ENCODE results near the gene SIPA1. TPM values are rescaled to one million over a fixed set of nuclear protein-coding genes. Genes with fewer than 3 reads are reported as not detected.

Gene SIPA1
- total RNA-seq, 4 donors from 2014 or later = 22.4 to 174 (median 30.9) TPM

GRCh38 chr11:65607614-65608426 lies 30.1 kb upstream of the SIPA1 start:
- H3K36me3 ChIP-seq = peaks cover 0 to 19% (median 9%) of the 10 kb centered on the region in 4 donors
- 83% methylated on average over 37 of the region's 37 CpGs; no CpG with 5 or more reads in 1 of the 2 donors for WGBS, 2 donors (ENCODE audit: low coverage in 1 of 2)
- H3K4me3 ChIP-seq = peak overlapping the region in 2 of 4 donors; percentile 9 to 27
- in situ Hi-C loops (cut with MboI; ENCODE audit: low pct_ligation_motif_present in 1 of 4, low pct_unique_long_range_greater_than_20kb in 1 of 4, low sequenced_read_pairs in 3 of 4) = no loop called here
- H3K27ac ChIP-seq = peak overlapping the region; percentile 22 to 91 (median 70)
- TF ChIP-seq EP300 (IDR thresholded peaks at IDR 0.05; ENCODE audit: low read depth) = no peak
- TF ChIP-seq CTCF (IDR thresholded peaks at IDR 0.05) = no peak
- no peak for TF ChIP-seq POLR2A (IDR thresholded peaks at IDR 0.05)
- no peak for TF ChIP-seq POLR2AphosphoS5 (IDR thresholded peaks at IDR 0.05)
- no peaks in the 10 kb centered on the region for H3K27me3 ChIP-seq
- H3K9me3 ChIP-seq = no peaks in the 10 kb centered on the region
- H3K4me1 ChIP-seq = peaks cover 27 to 58% (median 36%) of the 10 kb centered on the region in 4 donors
- intact Hi-C loops (cut with DNase I; ENCODE audit: low total_unique reads) = no loop called here
- no peak for DNase-seq

- Histone ChIP-seq H3K4me1 (peaks cover 31 to 64% (median 43%) of the 10 kb centered on the region in 4 donors), H3K9me3 (no peaks in the 10 kb centered on the region), H3K36me3 (peaks cover 0 to 19% (median 9%) of the 10 kb centered on the region in 4 donors), H3K27ac (no peak overlapping the region), H3K27me3 (no peaks in the 10 kb centered on the region), H3K4me3 (no peak overlapping the region)
- TF ChIP-seq POLR2AphosphoS5 (IDR thresholded peaks at IDR 0.05) = no peak
- TF ChIP-seq POLR2A (IDR thresholded peaks at IDR 0.05) = no peak
- no peak for TF ChIP-seq CTCF (IDR thresholded peaks at IDR 0.05)
- no peak for TF ChIP-seq EP300 (IDR thresholded peaks at IDR 0.05; ENCODE audit: low read depth)
- WGBS, 2 donors (ENCODE audit: low coverage in 1 of 2) = 49% methylated on average over 3 of the region's 3 CpGs; no CpG with 5 or more reads in 1 of the 2 donors
- intact Hi-C loops (cut with DNase I; ENCODE audit: low total_unique reads) = no loop called here
- in situ Hi-C loops (cut with MboI; ENCODE audit: low pct_ligation_motif_present in 1 of 4, low pct_unique_long_range_greater_than_20kb in 1 of 4, low sequenced_read_pairs in 3 of 4) = no loop called here
- DNase-seq = no peak
Measured at GRCh38 chr11:65609229-65609628, 28.7 kb upstream of the SIPA1 start.

GRCh38 chr11:65609665-65610064 lies 28.2 kb upstream of the SIPA1 start:
- Histone ChIP-seq H3K27ac (no peak overlapping the region), H3K4me3 (no peak overlapping the region), H3K4me1 (peaks cover 31 to 64% (median 45%) of the 10 kb centered on the region in 4 donors), H3K36me3 (peaks cover 0 to 18% (median 7%) of the 10 kb centered on the region in 4 donors), H3K9me3 (no peaks in the 10 kb centered on the region), H3K27me3 (no peaks in the 10 kb centered on the region)
- DNase-seq = no peak
- intact Hi-C loops (cut with DNase I; ENCODE audit: low total_unique reads) (no loop called here), in situ Hi-C loops (cut with MboI; ENCODE audit: low pct_ligation_motif_present in 1 of 4, low pct_unique_long_range_greater_than_20kb in 1 of 4, low sequenced_read_pairs in 3 of 4) (no loop called here)
- WGBS, 2 donors (ENCODE audit: low coverage in 1 of 2) = 80 to 100% methylated on average over 3 to 5 of the region's 5 CpGs
- TF ChIP-seq CTCF (IDR thresholded peaks at IDR 0.05) (no peak), POLR2AphosphoS5 (IDR thresholded peaks at IDR 0.05) (no peak), POLR2A (IDR thresholded peaks at IDR 0.05) (no peak), EP300 (IDR thresholded peaks at IDR 0.05; ENCODE audit: low read depth) (no peak)

GRCh38 chr11:65610404-65610803 lies 27.5 kb upstream of the SIPA1 start:
- peaks cover 31 to 64% (median 46%) of the 10 kb centered on the region in 4 donors for H3K4me1 ChIP-seq
- H3K9me3 ChIP-seq = no peaks in the 10 kb centered on the region
- no peak for TF ChIP-seq EP300 (IDR thresholded peaks at IDR 0.05; ENCODE audit: low read depth)
- TF ChIP-seq CTCF (IDR thresholded peaks at IDR 0.05) = no peak
- in situ Hi-C loops (cut with MboI; ENCODE audit: low pct_ligation_motif_present in 1 of 4, low pct_unique_long_range_greater_than_20kb in 1 of 4, low sequenced_read_pairs in 3 of 4) = no loop called here
- peak overlapping the region in 1 of 4 donors; percentile 83 for H3K4me3 ChIP-seq
- intact Hi-C loops (cut with DNase I; ENCODE audit: low total_unique reads) = no loop called here
- H3K27me3 ChIP-seq = no peaks in the 10 kb centered on the region
- peaks cover 0 to 10% (median 4%) of the 10 kb centered on the region in 4 donors for H3K36me3 ChIP-seq
- WGBS, 2 donors (ENCODE audit: low coverage in 1 of 2) = 65% methylated on average over 6 of the region's 6 CpGs; no CpG with 5 or more reads in 1 of the 2 donors
- peak overlapping the region; percentile 97 to 99 (median 98) for H3K27ac ChIP-seq
- DNase-seq = no peak

Measured in transverse colon (tissue), 4 donors.